Vagina (tissue), 2 donors: ENCODE measurements around the gene LMNTD2. TPM values are rescaled to one million over a fixed set of nuclear protein-coding genes. Genes with fewer than 3 reads are reported as not detected.

Experiments used
- DNase-seq, 2 donors: peaks; one replicate each; pipeline ENCODE4 v3.0.0-alpha.2; 2017; ENCODE audit errors: extremely low spot score in 2 of 2
- H3K27ac ChIP-seq: fragments of 200-600 bp; sonication (generic); one replicate; pipeline ENCODE4 v1.5.1; 2019
- H3K27me3 ChIP-seq: fragments of 200-600 bp; sonication (generic); one replicate; pipeline ENCODE4 v1.5.1; 2019
- H3K36me3 ChIP-seq, 2 donors: fragments of 200-600 bp; sonication (generic); one replicate each; pipeline ENCODE4 v1.5.1; 2017 to 2019
- H3K4me1 ChIP-seq: fragments of 200-600 bp; sonication (generic); one replicate; pipeline ENCODE4 v1.5.1; 2019
- H3K4me3 ChIP-seq, 2 donors: fragments of 200-600 bp; sonication (generic); 1 replicate in 1 of 2; 2 replicates in 1 of 2; pipeline ENCODE4 v1.5.1; 2016 to 2019
- H3K9me3 ChIP-seq: fragments of 200-600 bp; sonication (generic); one replicate; pipeline ENCODE4 v1.5.1; 2019
- CTCF ChIP-seq, 3 experiments: fragments of 450-650 bp in 2 of 3; fragments of 200-600 bp in 1 of 3; sonication (generic) in 1 of 3; IDR thresholded peaks; one replicate each; pipeline ENCODE4 v1.5.1; 2017 to 2019; ENCODE audit warnings: antibody characterized with exemption in 3 of 3, mild to moderate bottlenecking in 2 of 3, moderate library complexity in 2 of 3
- POLR2A ChIP-seq, 2 donors: fragments of 450-650 bp; IDR thresholded peaks; one replicate each; pipeline ENCODE4 v1.6.1; 2017; ENCODE audit warnings: antibody characterized with exemption in 2 of 2, mild to moderate bottlenecking in 2 of 2, moderate library complexity in 2 of 2
- POLR2AphosphoS5 ChIP-seq, 2 donors: sonication (generic); formaldehyde crosslinking; IDR thresholded peaks; one replicate each; pipeline ENCODE4 v1.9.0; 2017; ENCODE audit warnings: antibody characterized with exemption in 2 of 2, mild to moderate bottlenecking in 2 of 2, low read depth in 1 of 2; ENCODE audit not compliant: insufficient read depth in 1 of 2
- intact Hi-C: fragments of 100-400 bp; cut with DNase I; formaldehyde crosslinking; loops from one replicate; pipeline ENCODE4 v1.15.1; 2023
- total RNA-seq: library from RNA; depleted of rRNA; stranded (reverse); fragments of >200 nt; gene quantifications from one replicate; pipeline ENCODE4 v1.2.3, GENCODE V29; 2016

The LMNTD2 gene
- total RNA-seq, 1 donor from 2014 or later: 1.7 TPM

DNA sequence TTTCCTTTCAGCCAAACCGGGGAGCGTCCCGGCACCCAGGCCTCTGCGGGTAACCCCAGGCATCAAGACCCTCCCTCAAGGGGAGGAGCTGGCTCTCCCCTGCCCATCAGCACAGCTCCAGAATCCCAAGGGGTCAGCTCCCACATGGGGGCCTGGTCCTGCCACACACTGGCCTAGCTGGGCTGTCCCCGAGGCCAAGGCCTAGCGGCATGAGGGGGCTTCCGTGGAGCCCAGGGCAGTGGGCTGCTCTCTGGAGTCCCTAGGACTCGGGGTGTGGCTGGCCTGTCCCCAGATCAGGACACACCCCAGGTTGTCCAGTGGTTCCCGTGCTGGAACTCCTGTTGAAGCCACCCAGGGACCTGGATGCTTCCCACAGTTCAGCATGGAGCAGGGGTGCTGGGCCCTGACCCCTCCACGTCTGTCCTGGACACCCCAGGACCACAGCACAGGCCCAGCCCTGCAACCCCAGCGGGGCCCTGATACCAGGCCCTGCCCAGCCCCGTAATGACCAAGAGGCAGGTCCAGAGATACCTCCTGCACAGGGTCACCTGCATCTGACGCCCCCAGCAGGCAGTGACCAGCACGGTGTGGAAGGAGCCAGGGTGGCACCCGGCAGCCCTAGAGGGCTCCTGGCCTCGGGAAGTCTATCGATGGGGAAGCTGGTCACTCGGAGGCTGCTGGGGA, 30.7 kb downstream of the LMNTD2 start:
- H3K4me1 ChIP-seq: peaks cover 26% of the 10 kb centered on the region
- intact Hi-C loops: no loop called here
- H3K4me3 ChIP-seq: no peak overlapping the region
- DNase-seq: no peak
- peaks cover 0 to 29% of the 10 kb centered on the region in 2 donors for H3K36me3 ChIP-seq
- H3K27ac ChIP-seq: no peak overlapping the region
- TF ChIP-seq POLR2A (IDR thresholded peaks at IDR 0.05) (no peak), CTCF (IDR thresholded peaks at IDR 0.05) (no peak), POLR2AphosphoS5 (IDR thresholded peaks at IDR 0.05; ENCODE audit: insufficient read depth in 1 of 2, low read depth in 1 of 2) (no peak)
- no peaks in the 10 kb centered on the region for H3K9me3 ChIP-seq
- no peaks in the 10 kb centered on the region for H3K27me3 ChIP-seq

DNA sequence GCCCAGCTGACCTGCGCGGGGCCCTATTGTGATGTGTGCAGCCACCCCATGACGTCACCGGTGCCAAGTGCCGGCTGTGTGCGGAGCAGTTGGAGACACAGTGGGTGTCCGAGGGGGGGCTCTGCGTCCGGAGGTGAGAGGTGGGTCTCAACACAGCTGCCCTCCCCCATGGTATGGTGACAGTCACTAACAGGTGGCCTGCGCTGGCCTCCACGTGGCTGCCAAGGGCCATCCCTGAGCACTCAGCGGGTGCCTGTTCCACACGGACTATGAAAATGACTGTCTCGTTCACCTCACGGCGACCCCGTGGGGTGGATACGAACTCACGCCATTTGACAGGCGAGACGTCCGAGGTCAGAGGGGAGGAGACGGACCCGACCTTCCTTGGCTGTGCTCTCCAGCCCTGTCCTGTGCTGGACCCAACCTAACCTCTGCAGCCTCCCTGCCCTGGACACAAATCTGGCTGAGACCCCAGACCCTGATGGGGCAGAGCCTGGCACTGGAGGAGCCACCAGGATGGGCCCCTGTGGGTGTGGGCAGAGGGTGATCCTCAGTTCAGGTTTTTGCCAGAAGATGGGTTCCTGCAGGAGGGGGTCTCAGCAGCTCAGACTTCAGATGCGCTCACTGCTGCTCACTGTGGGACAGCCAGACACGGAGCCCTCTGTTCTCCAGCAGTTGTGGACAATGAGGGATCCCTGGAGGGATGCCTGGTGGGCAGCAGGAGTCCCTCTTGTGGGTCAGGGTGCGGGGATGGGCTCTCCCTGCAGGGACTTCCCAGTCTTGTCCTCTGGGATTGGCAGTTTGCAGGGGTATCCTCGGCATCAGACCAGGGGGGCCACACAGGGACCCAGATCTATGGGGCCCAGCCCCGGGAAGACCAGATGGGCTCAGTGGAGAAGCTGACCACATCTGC, 31.5 kb downstream of the LMNTD2 start:
- Histone ChIP-seq H3K4me3 (no peak overlapping the region), H3K9me3 (no peaks in the 10 kb centered on the region), H3K36me3 (peaks cover 0 to 29% of the 10 kb centered on the region in 2 donors), H3K27ac (no peak overlapping the region), H3K27me3 (no peaks in the 10 kb centered on the region), H3K4me1 (peaks cover 19% of the 10 kb centered on the region)
- TF ChIP-seq POLR2AphosphoS5 (IDR thresholded peaks at IDR 0.05; ENCODE audit: insufficient read depth in 1 of 2, low read depth in 1 of 2): no peak
- DNase-seq: no peak
- intact Hi-C loops: no loop called here

DNA sequence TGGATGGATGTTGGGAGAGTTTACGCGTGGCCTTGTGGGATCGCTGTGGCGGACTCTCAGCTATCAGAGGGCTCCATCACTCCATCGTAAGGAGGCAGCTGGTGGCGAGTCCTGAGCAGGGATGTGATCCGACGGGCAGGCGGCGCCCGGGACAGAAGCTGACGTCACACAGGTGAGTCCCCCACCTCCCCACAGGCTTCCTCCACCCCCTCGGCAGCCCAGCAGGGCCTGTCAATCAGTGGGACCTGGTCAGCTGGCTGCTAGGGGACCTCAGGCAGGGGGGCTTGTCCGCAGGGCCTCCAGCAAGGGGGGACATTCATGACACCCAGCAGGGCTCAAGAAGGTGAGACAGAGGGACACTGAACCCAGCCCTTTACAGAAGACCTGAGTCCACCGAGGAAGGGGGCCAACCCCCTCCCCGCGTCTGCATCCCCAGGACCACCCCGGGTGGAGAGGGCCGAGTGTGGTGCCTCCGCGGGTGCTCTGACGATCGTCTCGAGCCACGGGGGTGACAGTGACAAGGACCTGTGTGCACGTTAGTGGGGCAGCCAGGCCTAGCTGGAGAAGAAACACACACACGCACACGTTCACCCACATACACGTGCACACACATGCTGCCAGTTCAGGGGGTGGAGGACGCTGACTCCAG, 32.2 kb downstream of the LMNTD2 start:
- Histone ChIP-seq H3K9me3 (no peaks in the 10 kb centered on the region), H3K27me3 (no peaks in the 10 kb centered on the region), H3K4me3 (no peak overlapping the region), H3K4me1 (peaks cover 11% of the 10 kb centered on the region), H3K27ac (no peak overlapping the region), H3K36me3 (peaks cover 0 to 24% of the 10 kb centered on the region in 2 donors)
- no peak for DNase-seq
- intact Hi-C loops: no loop called here
- no peak for TF ChIP-seq POLR2AphosphoS5 (IDR thresholded peaks at IDR 0.05; ENCODE audit: insufficient read depth in 1 of 2, low read depth in 1 of 2)
- no peak for TF ChIP-seq CTCF (IDR thresholded peaks at IDR 0.05)
- TF ChIP-seq POLR2A (IDR thresholded peaks at IDR 0.05): no peak

DNA sequence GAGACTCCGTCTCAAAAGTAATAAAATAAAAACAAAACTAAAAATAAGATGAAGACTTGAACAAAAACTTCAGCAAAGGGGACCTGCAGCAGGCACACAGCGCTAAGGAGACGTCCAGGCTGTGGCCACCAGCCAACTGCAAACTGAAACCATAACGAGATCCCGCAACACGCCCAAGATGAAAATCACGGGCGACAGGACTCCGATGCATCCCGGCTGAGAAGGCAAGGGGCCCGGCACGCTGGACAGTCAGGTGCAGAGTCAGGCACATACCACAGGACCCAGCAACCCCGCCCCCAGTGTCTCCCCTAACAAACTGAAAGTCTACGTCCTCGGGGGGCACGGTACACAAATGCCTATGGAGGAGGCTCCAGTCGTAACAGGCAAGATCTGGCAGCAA, 34.3 kb downstream of the LMNTD2 start:
- Histone ChIP-seq H3K27me3 (no peaks in the 10 kb centered on the region), H3K4me3 (no peak overlapping the region), H3K36me3 (peaks cover 0 to 3% of the 10 kb centered on the region in 2 donors), H3K27ac (no peak overlapping the region), H3K9me3 (no peaks in the 10 kb centered on the region), H3K4me1 (no peaks in the 10 kb centered on the region)
- TF ChIP-seq POLR2A (IDR thresholded peaks at IDR 0.05): no peak
- TF ChIP-seq POLR2AphosphoS5 (IDR thresholded peaks at IDR 0.05; ENCODE audit: insufficient read depth in 1 of 2, low read depth in 1 of 2): no peak
- no peak for TF ChIP-seq CTCF (IDR thresholded peaks at IDR 0.05)
- intact Hi-C loops: no loop called here
- DNase-seq: no peak

GRCh38 chr11:521177-521688, 39.3 kb downstream of the LMNTD2 start:
- no peak for TF ChIP-seq CTCF (IDR thresholded peaks at IDR 0.05)
- no peak for TF ChIP-seq POLR2AphosphoS5 (IDR thresholded peaks at IDR 0.05; ENCODE audit: insufficient read depth in 1 of 2, low read depth in 1 of 2)
- TF ChIP-seq POLR2A (IDR thresholded peaks at IDR 0.05): no peak
- DNase-seq: no peak
- Histone ChIP-seq H3K27me3 (no peaks in the 10 kb centered on the region), H3K4me1 (peaks cover 7% of the 10 kb centered on the region), H3K9me3 (no peaks in the 10 kb centered on the region), H3K4me3 (no peak overlapping the region), H3K36me3 (no peaks in the 10 kb centered on the region), H3K27ac (no peak overlapping the region)
- intact Hi-C loops: no loop called here
